Measurements from ENCODE around the gene TRMT1.

Gene TRMT1

DNA sequence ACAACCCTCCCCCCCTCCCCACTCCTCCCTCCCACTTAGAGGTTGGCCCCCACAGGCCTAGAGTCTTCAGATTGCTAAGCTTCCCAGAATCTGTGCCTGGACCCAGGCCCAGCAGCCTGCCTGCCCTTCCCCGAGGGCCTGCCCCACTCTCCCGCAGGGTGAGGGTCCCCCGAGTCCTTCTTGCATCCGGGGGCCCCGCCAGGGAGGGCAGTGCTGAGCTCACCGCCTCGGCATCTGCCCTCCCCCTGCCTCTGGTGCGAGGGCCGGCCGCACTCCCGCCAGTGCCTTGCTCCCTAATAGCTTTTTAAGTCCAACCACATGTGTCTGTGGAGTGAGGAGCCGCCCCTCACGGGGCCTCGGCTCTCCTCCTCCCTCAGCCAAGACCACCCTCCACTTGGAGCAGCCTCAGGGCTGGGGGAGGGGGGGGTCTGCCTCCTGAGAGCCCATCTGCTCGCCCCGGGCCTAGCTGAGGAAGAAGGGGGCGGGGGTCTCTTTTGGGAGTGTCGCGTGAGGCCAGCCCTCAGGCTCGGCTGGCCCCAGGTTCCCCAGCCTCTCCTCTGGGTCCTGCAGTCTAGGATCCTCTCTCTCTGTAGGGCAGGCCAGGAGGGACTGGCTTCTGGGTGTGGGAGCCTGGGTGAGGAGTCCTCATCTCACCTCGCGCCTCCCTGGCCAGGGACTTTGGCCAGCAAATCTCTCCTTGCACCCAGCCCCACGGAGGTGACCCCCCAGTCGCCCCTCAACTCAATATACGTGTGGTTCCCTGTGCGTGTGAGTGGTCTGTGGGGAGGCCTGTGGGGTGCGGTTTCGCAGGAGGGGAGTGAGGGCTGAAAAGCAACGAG lies 61.1 kb downstream of the TRMT1 start:
- DNase-seq (ENCODE audit: low spot score), result peak; percentile 35

Measured in SK-N-DZ (cell line).